SK-N-SH (cell line): ENCODE measurements around the gene ANO5. TPM values are rescaled to one million over a fixed set of nuclear protein-coding genes. Genes with fewer than 3 reads are reported as not detected.

Experiments
- CTCF ChIA-PET: fragments of 300-600, 350-600 bp; formaldehyde crosslinking; extraction: SDS; loops from one replicate; lab custom pipeline; 2021; lab: Yijun Ruan, JAX
- POLR2A ChIA-PET: fragments of 350-600 bp; sonication (Branson Sonifier 250); formaldehyde crosslinking; extraction: SDS; loops from one replicate; lab custom pipeline; 2020; ENCODE audit warnings: antibody characterized with exemption, inconsistent platforms; lab: Yijun Ruan, JAX
- DNase-seq: peaks from one replicate; pipeline ENCODE4 v3.0.0; 2012
- H2AFZ ChIP-seq: fragments of 200-600 bp; sonication (generic); 2 replicates; pipeline ENCODE4 v1.8.1; 2016; ENCODE audit warnings: antibody characterized with exemption, mild to moderate bottlenecking, low read depth
- H3F3A ChIP-seq: fragments of 200-600 bp; sonication (generic); replicated peaks from 2 replicates; pipeline ENCODE3; 2016; ENCODE audit warnings: antibody characterized with exemption, mild to moderate bottlenecking; ENCODE audit not compliant: insufficient read depth
- H3K27ac ChIP-seq, 2 experiments: fragments of 200-500 bp in 1 of 2; fragments of 200-600 bp in 1 of 2; sonication (Bioruptor generic) in 1 of 2; sonication (generic), shearing (Covaris generic) in 1 of 2; 2 replicates each; pipeline versions ENCODE4 v1.5.1 to v1.6.1; 2014 to 2016; ENCODE audit warnings: low read depth in 2 of 2, inconsistent platforms in 1 of 2, low read length in 1 of 2, mild to moderate bottlenecking in 1 of 2, mixed read lengths in 1 of 2
- H3K27me3 ChIP-seq: fragments of 200-600 bp; sonication (generic), shearing (Covaris generic); 2 replicates; pipeline ENCODE4 v1.6.1; 2016; ENCODE audit warnings: mixed run types; ENCODE audit not compliant: insufficient read depth
- H3K36me3 ChIP-seq, 2 experiments: fragments of 200-500 bp in 1 of 2; fragments of 200-600 bp in 1 of 2; sonication (Bioruptor generic) in 1 of 2; sonication (generic) in 1 of 2; replicated peaks in 1 of 2; 2 replicates each; pipeline versions ENCODE3 to v1.5.1; 2014 to 2016; ENCODE audit warnings: low read length in 1 of 2, mild to moderate bottlenecking in 1 of 2; ENCODE audit not compliant: insufficient read depth in 2 of 2, control insufficient read depth in 1 of 2
- H3K4me1 ChIP-seq, 2 experiments: fragments of 200-500 bp in 1 of 2; fragments of 200-600 bp in 1 of 2; sonication (Bioruptor generic) in 1 of 2; sonication (generic), shearing (Covaris generic) in 1 of 2; 2 replicates each; pipeline versions ENCODE4 v1.5.1 to v1.6.1; 2014 to 2016; ENCODE audit warnings: low read depth in 1 of 2, low read length in 1 of 2, mixed run types in 1 of 2; ENCODE audit not compliant: insufficient read depth in 2 of 2, control insufficient read depth in 1 of 2
- H3K4me2 ChIP-seq: fragments of 200-600 bp; sonication (generic), shearing (Covaris generic); 2 replicates; pipeline ENCODE4 v1.6.1; 2017; ENCODE audit warnings: mixed run types
- H3K4me3 ChIP-seq, 2 experiments: fragments of 200-500 bp in 1 of 2; fragments of 200-600 bp in 1 of 2; sonication (Bioruptor generic) in 1 of 2; sonication (generic), shearing (Covaris generic) in 1 of 2; 2 replicates each; pipeline versions ENCODE4 v1.5.1 to v1.8.1; 2014 to 2016; ENCODE audit warnings: low read depth in 2 of 2, inconsistent platforms in 1 of 2, low read length in 1 of 2, mild to moderate bottlenecking in 1 of 2, mixed read lengths in 1 of 2, moderate library complexity in 1 of 2
- H3K79me2 ChIP-seq: fragments of 200-600 bp; sonication (generic); 2 replicates; pipeline ENCODE4 v1.8.1; 2017; ENCODE audit warnings: mild to moderate bottlenecking; ENCODE audit not compliant: insufficient read depth
- H3K9ac ChIP-seq: fragments of 200-600 bp; sonication (generic); 2 replicates; pipeline ENCODE4 v1.6.1; 2017; ENCODE audit warnings: mixed run types
- H3K9me2 ChIP-seq: fragments of 200-600 bp; sonication (generic); 2 replicates; pipeline ENCODE4 v1.6.1; 2017; ENCODE audit warnings: mixed run types
- H3K9me3 ChIP-seq: fragments of 200-600 bp; sonication (generic); 2 replicates; pipeline ENCODE4 v1.6.1; 2017; ENCODE audit warnings: mixed run types, mild to moderate bottlenecking, moderate library complexity
- H4K20me1 ChIP-seq: fragments of 200-600 bp; sonication (generic); 2 replicates; pipeline ENCODE4 v1.6.1; 2017; ENCODE audit warnings: mild to moderate bottlenecking, mixed run types; ENCODE audit not compliant: insufficient read depth
- CHD2 ChIP-seq: fragments of 150-350 bp; IDR thresholded peaks from 2 replicates; pipeline ENCODE4 v1.6.1; 2018; ENCODE audit warnings: low read length; ENCODE audit not compliant: partially characterized antibody
- CTCF ChIP-seq: fragments of 200-600 bp; sonication (generic); IDR thresholded peaks from 2 replicates; pipeline ENCODE4 v1.6.1; 2017; ENCODE audit warnings: antibody characterized with exemption, mild to moderate bottlenecking, moderate library complexity
- EP300 ChIP-seq, 2 experiments: IDR thresholded peaks; 2 replicates each; pipeline versions ENCODE4 v1.4.0 to v1.6.1; 2012; ENCODE audit warnings: borderline replicate concordance in 1 of 2, low read depth in 1 of 2, low read length in 1 of 2
- FOSL2 ChIP-seq: IDR thresholded peaks from 2 replicates; pipeline ENCODE4 v1.4.0; 2012; ENCODE audit warnings: low read depth, mild to moderate bottlenecking, moderate library complexity, borderline replicate concordance
- FOXJ3 ChIP-seq: sonication (generic); formaldehyde crosslinking; IDR thresholded peaks from 2 replicates; pipeline ENCODE4 v1.5.1; 2020; ENCODE audit warnings: mild to moderate bottlenecking, missing genetic modification reagents
- FOXM1 ChIP-seq: IDR thresholded peaks from 2 replicates; pipeline ENCODE4 v1.4.0; 2012; ENCODE audit warnings: low read depth, mild to moderate bottlenecking
- GATA2 ChIP-seq: sonication (generic); formaldehyde crosslinking; IDR thresholded peaks from 2 replicates; pipeline ENCODE4 v1.5.0; 2020; ENCODE audit warnings: mild to moderate bottlenecking, missing genetic modification reagents
- JUND ChIP-seq: IDR thresholded peaks from 2 replicates; pipeline ENCODE4 v1.4.0; 2012
- MAX ChIP-seq: IDR thresholded peaks from 2 replicates; pipeline ENCODE4 v1.4.0; 2012; ENCODE audit warnings: low read depth
- NFIC ChIP-seq: IDR thresholded peaks from 2 replicates; pipeline ENCODE4 v1.4.0; 2012; ENCODE audit warnings: borderline replicate concordance
- NRF1 ChIP-seq: IDR thresholded peaks from 2 replicates; pipeline ENCODE4 v1.6.1; 2012; ENCODE audit warnings: low read depth, mild to moderate bottlenecking, low read length
- RAD21 ChIP-seq: IDR thresholded peaks from 2 replicates; pipeline ENCODE4 v1.6.1; 2012; ENCODE audit warnings: mild to moderate bottlenecking, low read length
- RFX5 ChIP-seq: IDR thresholded peaks from 2 replicates; pipeline ENCODE4 v1.6.1; 2012; ENCODE audit warnings: mild to moderate bottlenecking, improper control_type of control experiment, low read length
- RXRA ChIP-seq: IDR thresholded peaks from 2 replicates; pipeline ENCODE4 v1.4.0; 2012; ENCODE audit warnings: low read depth, mild to moderate bottlenecking, borderline replicate concordance
- SIN3A ChIP-seq: IDR thresholded peaks from 2 replicates; pipeline ENCODE4 v1.6.1; 2012; ENCODE audit warnings: low read depth, mild to moderate bottlenecking, low read length, moderate library complexity, borderline replicate concordance
- SMC3 ChIP-seq: IDR thresholded peaks from 2 replicates; pipeline ENCODE4 v1.6.1; 2012; ENCODE audit warnings: low read depth, low read length, improper control_type of control experiment
- TEAD4 ChIP-seq: IDR thresholded peaks from 2 replicates; pipeline ENCODE4 v1.4.0; 2012; ENCODE audit warnings: mild to moderate bottlenecking, borderline replicate concordance; ENCODE audit not compliant: insufficient read depth
- USF1 ChIP-seq: IDR thresholded peaks from 2 replicates; pipeline ENCODE4 v1.4.0; 2012; ENCODE audit warnings: low read depth, borderline replicate concordance
- YY1 ChIP-seq: IDR thresholded peaks from 2 replicates; pipeline ENCODE4 v1.4.0; 2012; ENCODE audit warnings: low read depth, mild to moderate bottlenecking
- WGBS: methylation state at CpG from one replicate; pipeline ENCODE4 v1.1.6; 2017; ENCODE audit warnings: low lambda C conversion rate; 5-methylcytosine and 5-hydroxymethylcytosine counted together
- polyA plus RNA-seq, 3 experiments: library from polyadenylated mRNA; depleted of rRNA; stranded (reverse); fragments of >200 nt; gene quantifications; 2 replicates each; pipeline ENCODE4 v1.2.3, GENCODE V29; 2012
- TF ChIP-seq, protein P1 (sequence below): IDR thresholded peaks from 2 replicates; pipeline ENCODE4; 2012
- TF ChIP-seq, protein P2 (sequence below): fragments of 150-350 bp; IDR thresholded peaks from 2 replicates; pipeline ENCODE4 v1.6.1; 2016; ENCODE audit warnings: mild to moderate bottlenecking, low read depth, low read length

ANO5 gene
- polyA plus RNA-seq, 1 of the 3 experiments (the other 2 are of a cell fraction): 0.15 TPM

DNA sequence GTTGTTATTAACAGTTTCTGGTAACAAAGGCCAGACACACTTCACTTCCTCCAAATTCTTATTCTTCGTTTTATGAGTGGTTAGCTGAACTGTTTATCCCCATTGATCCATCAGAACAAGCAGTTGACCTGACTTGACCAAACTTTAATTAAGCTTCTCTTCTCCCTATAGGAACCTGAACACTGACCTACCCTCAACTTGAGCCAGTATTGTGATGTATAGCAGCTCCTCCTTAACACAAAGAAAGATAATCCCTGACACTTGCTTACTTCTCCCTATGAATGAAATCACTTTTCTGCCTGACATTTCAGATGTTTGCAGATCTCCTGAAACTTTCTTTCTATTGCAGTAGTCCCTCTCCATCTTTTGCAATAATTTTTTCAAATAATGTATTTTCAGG lies 41.9 kb downstream of the ANO5 start:
- Histone ChIP-seq H3K36me3 (no peaks in the 10 kb centered on the region), H3K4me1 (no peaks in the 10 kb centered on the region), H3F3A (no peaks in the 10 kb centered on the region), H4K20me1 (no peaks in the 10 kb centered on the region), H3K9ac (no peak overlapping the region), H3K4me3 (no peak overlapping the region), H3K27ac (no peak overlapping the region), H3K79me2 (no peaks in the 10 kb centered on the region), H3K4me2 (no peak overlapping the region), H3K9me3 (no peaks in the 10 kb centered on the region), H3K9me2 (no peaks in the 10 kb centered on the region), H2AFZ (no peak overlapping the region), H3K27me3 (no peaks in the 10 kb centered on the region)
- TF ChIP-seq EP300 (IDR thresholded peaks at IDR 0.05; ENCODE audit: borderline replicate concordance in 1 of 2, low read depth in 1 of 2, low read length in 1 of 2) (no peak), USF1 (no peak), SIN3A (no peak), GATA2 (CRISPR knock-in tag) (no peak), YY1 (no peak), FOXJ3 (no peak), FOXM1 (no peak), CHD2 (no peak), RAD21 (no peak), NFIC (no peak), NRF1 (no peak), MAX (no peak)
- TF ChIP-seq, protein P1, sequence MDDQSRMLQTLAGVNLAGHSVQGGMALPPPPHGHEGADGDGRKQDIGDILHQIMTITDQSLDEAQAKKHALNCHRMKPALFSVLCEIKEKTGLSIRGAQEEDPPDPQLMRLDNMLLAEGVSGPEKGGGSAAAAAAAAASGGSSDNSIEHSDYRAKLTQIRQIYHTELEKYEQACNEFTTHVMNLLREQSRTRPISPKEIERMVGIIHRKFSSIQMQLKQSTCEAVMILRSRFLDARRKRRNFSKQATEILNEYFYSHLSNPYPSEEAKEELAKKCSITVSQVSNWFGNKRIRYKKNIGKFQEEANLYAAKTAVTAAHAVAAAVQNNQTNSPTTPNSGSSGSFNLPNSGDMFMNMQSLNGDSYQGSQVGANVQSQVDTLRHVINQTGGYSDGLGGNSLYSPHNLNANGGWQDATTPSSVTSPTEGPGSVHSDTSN: no peak
- TF ChIP-seq, protein P2, sequence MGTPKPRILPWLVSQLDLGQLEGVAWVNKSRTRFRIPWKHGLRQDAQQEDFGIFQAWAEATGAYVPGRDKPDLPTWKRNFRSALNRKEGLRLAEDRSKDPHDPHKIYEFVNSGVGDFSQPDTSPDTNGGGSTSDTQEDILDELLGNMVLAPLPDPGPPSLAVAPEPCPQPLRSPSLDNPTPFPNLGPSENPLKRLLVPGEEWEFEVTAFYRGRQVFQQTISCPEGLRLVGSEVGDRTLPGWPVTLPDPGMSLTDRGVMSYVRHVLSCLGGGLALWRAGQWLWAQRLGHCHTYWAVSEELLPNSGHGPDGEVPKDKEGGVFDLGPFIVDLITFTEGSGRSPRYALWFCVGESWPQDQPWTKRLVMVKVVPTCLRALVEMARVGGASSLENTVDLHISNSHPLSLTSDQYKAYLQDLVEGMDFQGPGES: no peak
- CTCF ChIA-PET: interaction anchor here (1.0 to 1.4 kb wide), 2 partner anchors 13 to 70 kb away, joined by 3 to 4 read pairs; no protein-coding TSS in a partner anchor
- no peak for DNase-seq
- POLR2A ChIA-PET: interaction anchor here (0.6 kb wide), 1 partner anchor 56 kb away, joined by 3 read pairs; no protein-coding TSS in a partner anchor
- 39% methylated on average over 1 of the region's 1 CpG for WGBS

GRCh38 chr11:22244986-22245592 lies 52.2 kb downstream of the ANO5 start:
- WGBS: 10% methylated on average over 4 of the region's 4 CpGs
- peak; percentile 18 for DNase-seq
- no peak overlapping the region for H3K27ac ChIP-seq
- TF ChIP-seq CTCF: peak; percentile 69
- TF ChIP-seq TEAD4: no peak
- TF ChIP-seq SIN3A: no peak
- no peak for TF ChIP-seq RFX5
- no peak for TF ChIP-seq RXRA
- TF ChIP-seq JUND: no peak
- TF ChIP-seq SMC3: peak; percentile 72
- peak; percentile 72 for TF ChIP-seq RAD21
- TF ChIP-seq FOSL2: no peak
- no peaks in the 10 kb centered on the region for H3K79me2 ChIP-seq
- H3K4me1 ChIP-seq: no peaks in the 10 kb centered on the region
- H3K27me3 ChIP-seq: no peaks in the 10 kb centered on the region
- no peaks in the 10 kb centered on the region for H3F3A ChIP-seq
- H2AFZ ChIP-seq: no peak overlapping the region
- H3K9me3 ChIP-seq: no peaks in the 10 kb centered on the region
- ChIA-PET POLR2A (interaction anchor here (1.2 kb wide), 1 partner anchor 52 kb away, joined by 3 read pairs; the partner anchor contains the start of gene ANO5), CTCF (interaction anchor here (0.6 to 3.4 kb wide), 29 partner anchors 9 to 584 kb away, joined by 3 to 49 read pairs (median 4); no protein-coding TSS in a partner anchor)
- no peak overlapping the region for H3K4me3 ChIP-seq
- no peak overlapping the region for H3K4me2 ChIP-seq
- H3K36me3 ChIP-seq: no peaks in the 10 kb centered on the region
- H3K9ac ChIP-seq: no peak overlapping the region
- no peaks in the 10 kb centered on the region for H4K20me1 ChIP-seq
- H3K9me2 ChIP-seq: no peaks in the 10 kb centered on the region
